Aorta (tissue), 5 donors: ENCODE data around the gene USH2A. TPM values are rescaled to one million over a fixed set of nuclear protein-coding genes. Genes with fewer than 3 reads are reported as not detected.
"Not testable (repeated sequence)": the region's sequence is repeated elsewhere in the genome, so short reads cannot be mapped to it uniquely, and the experiment has no call there.

Experiments used
- ATAC-seq: fragments of 200-7000 bp; cut with Tn5 transposase; one replicate; pipeline ENCODE4 v1.9.1; 2022; ENCODE audit warnings: moderate library complexity; ENCODE audit not compliant: low FRiP score
- DNase-seq, 2 donors: peaks; one replicate each; pipeline ENCODE4 v3.0.0-alpha.2; 2020
- H3K27ac ChIP-seq, 2 donors: one replicate each; pipeline ENCODE4 v1.5.1; 2013; ENCODE audit warnings: low read length in 2 of 2, mild to moderate bottlenecking in 2 of 2, moderate library complexity in 2 of 2, control low read depth in 1 of 2, inconsistent platforms in 1 of 2, low read depth in 1 of 2
- H3K27me3 ChIP-seq, 2 donors: one replicate each; pipeline ENCODE4 v1.6.1; 2013; ENCODE audit warnings: control low read depth in 1 of 2, low read length in 1 of 2, mild to moderate bottlenecking in 1 of 2, moderate library complexity in 1 of 2; ENCODE audit not compliant: insufficient read depth in 2 of 2, control insufficient read depth in 1 of 2
- H3K36me3 ChIP-seq, 2 donors: one replicate each; pipeline ENCODE4 v1.6.1; 2013; ENCODE audit warnings: control low read depth in 1 of 2, low read length in 1 of 2, mild to moderate bottlenecking in 1 of 2; ENCODE audit not compliant: insufficient read depth in 2 of 2, control insufficient read depth in 1 of 2
- H3K4me1 ChIP-seq, 2 donors: one replicate each; pipeline ENCODE4 v1.6.1; 2013; ENCODE audit warnings: low read length in 2 of 2, control low read depth in 1 of 2, mild to moderate bottlenecking in 1 of 2, moderate library complexity in 1 of 2; ENCODE audit not compliant: insufficient read depth in 2 of 2, control insufficient read depth in 1 of 2
- H3K4me3 ChIP-seq, 2 donors: one replicate each; pipeline ENCODE4 v1.5.1; 2013; ENCODE audit warnings: low read length in 2 of 2, control low read depth in 1 of 2, mild to moderate bottlenecking in 1 of 2
- H3K9me3 ChIP-seq: one replicate; pipeline ENCODE4 v1.6.1; 2013; ENCODE audit warnings: mild to moderate bottlenecking, low read length; ENCODE audit not compliant: control insufficient read depth
- WGBS, 2 donors: extraction: QIAGEN DNeasy Blood & Tissue Kit; methylation state at CpG; one replicate each; pipeline ENCODE4 v1.1.7; 2013; 5-methylcytosine and 5-hydroxymethylcytosine counted together
- intact Hi-C, 2 donors: fragments of 100-400 bp; cut with DNase I; formaldehyde crosslinking; loops; one replicate each; pipeline versions ENCODE4 v1.14.2 to v1.15.0; 2022
- polyA plus RNA-seq, 2 donors: library from polyadenylated mRNA; stranded (reverse); fragments of 200-250 nt; gene quantifications; one replicate each; pipeline ENCODE4 v1.2.3, GENCODE V29; 2013
- total RNA-seq, 2 donors: library from RNA; stranded (reverse); fragmentation: NEBNext Ultra II Directional; extraction: Animal tissue kit (Norgen Biotek cat#: 25700); gene quantifications; one replicate each; pipeline ENCODE4 v1.2.1, GENCODE V29; 2021
- donor health status: healthy with polysubstance abuse.
- donor health status: Bipolar disorder and iron deficiency.
- donor health status: DM: no; HTN: no; CAD: no.
- donor health status: DM: no; HTN: no; CAD: no.
- donor health status: DM: yes; HTN: yes; CAD: no.

The USH2A gene
- total and polyA plus RNA-seq, 4 donors = 0.13 TPM; not detected in 3

- Histone ChIP-seq H3K4me1 (no peaks in the 10 kb centered on the region), H3K4me3 (no peak overlapping the region), H3K36me3 (no peaks in the 10 kb centered on the region), H3K27me3 (peaks cover 0 to 2% of the 10 kb centered on the region in 2 donors), H3K27ac (no peak overlapping the region), H3K9me3 (no peaks in the 10 kb centered on the region)
- WGBS, 2 donors = 54 to 59% methylated on average over 3 of the region's 3 CpGs
- intact Hi-C loops = no loop called here
- DNase-seq (no peak), ATAC-seq (no peak)
Observed at GRCh38 chr1:216034506-216034905, 388.7 kb downstream of the USH2A start.

- intact Hi-C loops = no loop called here
- no peaks in the 10 kb centered on the region for H3K4me1 ChIP-seq
- no peaks in the 10 kb centered on the region for H3K9me3 ChIP-seq
- H3K27ac ChIP-seq = no peak overlapping the region
- peaks cover 0 to 2% of the 10 kb centered on the region in 2 donors for H3K27me3 ChIP-seq
- ATAC-seq (no peak), DNase-seq (no peak)
- no peaks in the 10 kb centered on the region for H3K36me3 ChIP-seq
- H3K4me3 ChIP-seq = no peak overlapping the region
Observed at GRCh38 chr1:216032961-216033614, 390.2 kb downstream of the USH2A start.

- Histone ChIP-seq H3K9me3 (no peaks in the 10 kb centered on the region), H3K4me1 (no peaks in the 10 kb centered on the region), H3K4me3 (no peak overlapping the region), H3K36me3 (no peaks in the 10 kb centered on the region), H3K27me3 (peaks cover 0 to 2% of the 10 kb centered on the region in 2 donors), H3K27ac (no peak overlapping the region)
- intact Hi-C loops = no loop called here
- WGBS, 2 donors = 84% methylated on average over 1 of the region's 1 CpG
- DNase-seq (no peak), ATAC-seq (no peak)
Observed at GRCh38 chr1:216032284-216032683, 391.0 kb downstream of the USH2A start.

GRCh38 chr1:216028631-216029030 is 394.6 kb downstream of the USH2A start:
- Histone ChIP-seq H3K4me3 (no peak overlapping the region), H3K27me3 (no peaks in the 10 kb centered on the region), H3K4me1 (no peaks in the 10 kb centered on the region), H3K27ac (no peak overlapping the region), H3K9me3 (no peaks in the 10 kb centered on the region), H3K36me3 (no peaks in the 10 kb centered on the region)
- intact Hi-C loops = no loop called here
- ATAC-seq (no peak), DNase-seq (no peak)
- WGBS, 2 donors = 92 to 94% methylated on average over 1 of the region's 1 CpG

- no peak for DNase-seq
- ATAC-seq = no peak
- Histone ChIP-seq H3K36me3 (no peaks in the 10 kb centered on the region), H3K27ac (no peak overlapping the region), H3K27me3 (no peaks in the 10 kb centered on the region), H3K4me3 (no peak overlapping the region), H3K4me1 (no peaks in the 10 kb centered on the region), H3K9me3 (no peaks in the 10 kb centered on the region)
- 83 to 91% methylated on average over 2 of the region's 2 CpGs for WGBS, 2 donors
- intact Hi-C loops = no loop called here
Observed at GRCh38 chr1:216024546-216024945, 398.7 kb downstream of the USH2A start.

GRCh38 chr1:216020743-216021345 is 402.4 kb downstream of the USH2A start:
- WGBS, 2 donors = 83 to 84% methylated on average over 3 of the region's 3 CpGs
- intact Hi-C loops = no loop called here
- DNase-seq (no peak), ATAC-seq (no peak)
- Histone ChIP-seq H3K27me3 (no peaks in the 10 kb centered on the region), H3K27ac (no peak overlapping the region), H3K9me3 (no peaks in the 10 kb centered on the region), H3K4me3 (no peak overlapping the region), H3K36me3 (no peaks in the 10 kb centered on the region), H3K4me1 (no peaks in the 10 kb centered on the region)

- Histone ChIP-seq H3K4me1 (no peaks in the 10 kb centered on the region), H3K27ac (no peak overlapping the region), H3K4me3 (no peak overlapping the region), H3K27me3 (no peaks in the 10 kb centered on the region), H3K36me3 (no peaks in the 10 kb centered on the region), H3K9me3 (no peaks in the 10 kb centered on the region)
- no peak for DNase-seq
- no peak for ATAC-seq
- 41 to 72% methylated on average over 3 of the region's 3 CpGs for WGBS, 2 donors
- intact Hi-C loops = no loop called here
Observed at GRCh38 chr1:216015116-216015515, 408.1 kb downstream of the USH2A start.

- Histone ChIP-seq H3K4me1 (no peaks in the 10 kb centered on the region), H3K27ac (no peak overlapping the region), H3K4me3 (no peak overlapping the region), H3K9me3 (no peaks in the 10 kb centered on the region), H3K36me3 (no peaks in the 10 kb centered on the region), H3K27me3 (no peaks in the 10 kb centered on the region)
- 29 to 37% methylated on average over 2 of the region's 2 CpGs for whole genome bisulfite sequencing, 2 donors
- ATAC-seq (no peak), DNase-seq (no peak)
- intact Hi-C loops = no loop called here
Observed at GRCh38 chr1:216014086-216014485, 409.2 kb downstream of the USH2A start.

- ATAC-seq, DNase-seq: not testable (repeated sequence)
- 84 to 92% methylated on average over 6 to 10 of the region's 10 CpGs for WGBS, 2 donors
Observed at GRCh38 chr1:216009456-216009855, 413.8 kb downstream of the USH2A start.

More at GRCh38 chr1:216009456-216009855, 413.8 kb downstream of the USH2A start:
- H3K9me3 ChIP-seq, H3K27me3 ChIP-seq, H3K4me1 ChIP-seq, intact Hi-C loops, H3K4me3 ChIP-seq, H3K27ac ChIP-seq, H3K36me3 ChIP-seq: not testable (repeated sequence)
